Hepatocyte (in vitro differentiated cells): ENCODE results near the gene KCTD17. TPM values are rescaled to one million over a fixed set of nuclear protein-coding genes. Genes with fewer than 3 reads are reported as not detected.

Source experiments
- DNase-seq: peaks from one replicate; pipeline ENCODE4 v3.0.0-alpha.2; 2016; ENCODE audit warnings: low spot score
- H2AFZ ChIP-seq: fragments of 200-600 bp; sonication (generic); 2 replicates; pipeline ENCODE4 v1.6.0; 2016; ENCODE audit warnings: antibody characterized with exemption, mild to moderate bottlenecking
- H3K27ac ChIP-seq: fragments of 200-600 bp; sonication (generic); 2 replicates; pipeline ENCODE4 v1.5.1; 2016; ENCODE audit warnings: mild to moderate bottlenecking
- H3K27me3 ChIP-seq: fragments of 200-600 bp; sonication (generic); 2 replicates; pipeline ENCODE4 v1.6.1; 2016
- H3K36me3 ChIP-seq: fragments of 200-600 bp; sonication (generic); replicated peaks from 2 replicates; pipeline ENCODE4 v1.5.1; 2016; ENCODE audit warnings: low read depth; ENCODE audit not compliant: insufficient read depth
- H3K4me1 ChIP-seq: fragments of 200-600 bp; sonication (generic); 2 replicates; pipeline ENCODE4 v1.5.1; 2016; ENCODE audit warnings: mild to moderate bottlenecking, moderate library complexity; ENCODE audit not compliant: insufficient read depth
- H3K4me2 ChIP-seq: fragments of 200-600 bp; sonication (generic); 2 replicates; pipeline ENCODE4 v1.6.0; 2016
- H3K4me3 ChIP-seq: fragments of 200-600 bp; sonication (generic); 2 replicates; pipeline ENCODE4 v1.5.1; 2016; ENCODE audit warnings: mild to moderate bottlenecking
- H3K79me2 ChIP-seq: fragments of 200-600 bp; sonication (generic); 2 replicates; pipeline ENCODE4 v1.6.0; 2017; ENCODE audit warnings: mild to moderate bottlenecking
- H3K9me2 ChIP-seq: fragments of 200-600 bp; sonication (generic); replicated peaks from 2 replicates; pipeline ENCODE4 v1.6.0; 2017; ENCODE audit warnings: mild to moderate bottlenecking; ENCODE audit not compliant: insufficient read depth
- H3K9me3 ChIP-seq: fragments of 200-600 bp; sonication (generic); 2 replicates; pipeline ENCODE4 v1.5.1; 2016; ENCODE audit warnings: low read depth, mild to moderate bottlenecking
- H4K20me1 ChIP-seq: fragments of 200-600 bp; sonication (generic); 2 replicates; pipeline ENCODE4 v1.6.0; 2016; ENCODE audit warnings: mild to moderate bottlenecking; ENCODE audit not compliant: insufficient read depth, poor library complexity, severe bottlenecking
- CTCF ChIP-seq: fragments of 200-600 bp; sonication (generic); IDR thresholded peaks from 2 replicates; pipeline ENCODE4 v1.5.1; 2016; ENCODE audit warnings: antibody characterized with exemption, mild to moderate bottlenecking; ENCODE audit not compliant: poor library complexity
- EZH2 ChIP-seq: fragments of 200-600 bp; sonication (generic); IDR thresholded peaks from 2 replicates; pipeline ENCODE4 v1.6.1; 2016; ENCODE audit warnings: antibody characterized with exemption, mild to moderate bottlenecking, borderline replicate concordance
- EZH2phosphoT487 ChIP-seq: fragments of 200-600 bp; sonication (generic); IDR thresholded peaks from one replicate; pipeline ENCODE4 v1.6.1; 2018; ENCODE audit warnings: antibody characterized with exemption, mild to moderate bottlenecking, low read depth, moderate library complexity; ENCODE audit not compliant: unreplicated experiment, severe bottlenecking
- WGBS: methylation state at CpG from one replicate; pipeline ENCODE4 v1.1.6; 2016; ENCODE audit warnings: low lambda C conversion rate; ENCODE audit errors: missing lambda C conversion rate; 5-methylcytosine and 5-hydroxymethylcytosine counted together
- polyA plus RNA-seq: library from polyadenylated mRNA; unstranded; fragments of >200 nt; fragmentation: Nextera tagmentation; extraction: Ambion mirVana; gene quantifications from 2 replicates; pipeline ENCODE4 v1.2.1, GENCODE V29; 2016
- total RNA-seq: library from RNA; depleted of rRNA; stranded (reverse); fragments of >200 nt; gene quantifications from 2 replicates; pipeline ENCODE4 v1.2.3, GENCODE V29; 2014

KCTD17 gene
- total and polyA plus RNA-seq, 2 experiments from 2014 or later: 15.2 to 25.4 TPM

GRCh38 chr22:37054056-37054395 is 2.5 kb downstream of the KCTD17 start:
- 74% methylated on average over 8 of the region's 8 CpGs for WGBS
- TF ChIP-seq EZH2 (no peak), CTCF (no peak), EZH2phosphoT487 (no peak)
- Histone ChIP-seq H3K27ac (no peak overlapping the region), H2AFZ (no peak overlapping the region), H3K36me3 (no peaks in the 10 kb centered on the region), H4K20me1 (no peaks in the 10 kb centered on the region), H3K4me3 (no peak overlapping the region), H3K9me2 (no peaks in the 10 kb centered on the region), H3K27me3 (no peaks in the 10 kb centered on the region), H3K4me1 (peaks cover 5% of the 10 kb centered on the region), H3K4me2 (no peak overlapping the region), H3K79me2 (no peaks in the 10 kb centered on the region), H3K9me3 (no peaks in the 10 kb centered on the region)
- DNase-seq: no peak

GRCh38 chr22:37054600-37055365 is 3.2 kb downstream of the KCTD17 start:
- TF ChIP-seq EZH2phosphoT487 (no peak), CTCF (no peak), EZH2 (no peak)
- no peak overlapping the region for H3K4me3 ChIP-seq
- no peaks in the 10 kb centered on the region for H3K9me3 ChIP-seq
- H3K4me2 ChIP-seq: no peak overlapping the region
- H4K20me1 ChIP-seq: no peaks in the 10 kb centered on the region
- no peak overlapping the region for H3K27ac ChIP-seq
- no peaks in the 10 kb centered on the region for H3K36me3 ChIP-seq
- no peaks in the 10 kb centered on the region for H3K27me3 ChIP-seq
- 88% methylated on average over 20 of the region's 20 CpGs for WGBS
- H3K4me1 ChIP-seq: peaks cover 5% of the 10 kb centered on the region
- DNase-seq: no peak
- no peaks in the 10 kb centered on the region for H3K9me2 ChIP-seq
- no peaks in the 10 kb centered on the region for H3K79me2 ChIP-seq
- H2AFZ ChIP-seq: no peak overlapping the region

GRCh38 chr22:37056246-37056645 is 4.7 kb downstream of the KCTD17 start:
- H2AFZ ChIP-seq: no peak overlapping the region
- H3K4me1 ChIP-seq: peaks cover 5% of the 10 kb centered on the region
- no peak overlapping the region for H3K4me2 ChIP-seq
- H3K79me2 ChIP-seq: no peaks in the 10 kb centered on the region
- H3K27me3 ChIP-seq: no peaks in the 10 kb centered on the region
- no peaks in the 10 kb centered on the region for H3K9me2 ChIP-seq
- no peak overlapping the region for H3K4me3 ChIP-seq
- 97% methylated on average over 13 of the region's 13 CpGs for WGBS
- H3K27ac ChIP-seq: no peak overlapping the region
- no peak for DNase-seq
- no peaks in the 10 kb centered on the region for H3K9me3 ChIP-seq
- no peaks in the 10 kb centered on the region for H4K20me1 ChIP-seq
- TF ChIP-seq CTCF: no peak
- TF ChIP-seq EZH2: no peak
- TF ChIP-seq EZH2phosphoT487: no peak
- H3K36me3 ChIP-seq: no peaks in the 10 kb centered on the region
